GM18499 (cell line): Measurements from ENCODE around the gene SLC34A1.
"Not testable (repeated sequence)": the region's sequence is repeated elsewhere in the genome, so short reads cannot be mapped to it uniquely, and the experiment has no call there.

ENCODE experiments used
- ATAC-seq: cut with Tn5 transposase; IDR thresholded peaks from one replicate; pipeline ENCODE4 v1.9.1; 2021; ENCODE audit warnings: moderate number of reproducible peaks; ENCODE audit not compliant: insufficient read depth, unreplicated experiment

The SLC34A1 gene

DNA sequence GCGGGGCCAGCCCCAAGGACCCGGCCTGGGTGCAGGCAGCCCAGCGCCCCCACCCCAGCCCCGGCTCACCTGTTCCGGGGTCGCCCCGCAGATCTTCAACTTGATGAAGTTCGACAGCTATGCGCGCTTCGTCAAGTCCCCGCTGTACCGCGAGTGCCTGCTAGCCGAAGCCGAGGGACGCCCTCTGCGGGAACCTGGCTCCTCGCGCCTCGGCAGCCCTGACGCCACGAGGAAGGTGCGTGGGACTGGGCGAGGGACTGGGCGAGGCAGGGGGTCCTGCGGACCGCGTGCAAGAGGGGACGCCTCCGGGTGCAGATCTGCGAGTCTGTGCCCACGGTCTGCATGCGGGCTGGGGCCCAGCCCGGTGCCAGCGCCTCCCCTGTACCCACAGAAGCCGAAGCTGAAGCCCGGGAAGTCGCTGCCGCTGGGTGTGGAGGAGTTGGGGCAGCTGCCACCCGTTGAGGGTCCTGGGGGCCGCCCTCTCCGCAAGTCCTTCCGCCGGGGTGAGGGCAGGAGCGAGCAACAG is 16.8 kb upstream of the SLC34A1 start:
- ATAC-seq, result no peak

DNA sequence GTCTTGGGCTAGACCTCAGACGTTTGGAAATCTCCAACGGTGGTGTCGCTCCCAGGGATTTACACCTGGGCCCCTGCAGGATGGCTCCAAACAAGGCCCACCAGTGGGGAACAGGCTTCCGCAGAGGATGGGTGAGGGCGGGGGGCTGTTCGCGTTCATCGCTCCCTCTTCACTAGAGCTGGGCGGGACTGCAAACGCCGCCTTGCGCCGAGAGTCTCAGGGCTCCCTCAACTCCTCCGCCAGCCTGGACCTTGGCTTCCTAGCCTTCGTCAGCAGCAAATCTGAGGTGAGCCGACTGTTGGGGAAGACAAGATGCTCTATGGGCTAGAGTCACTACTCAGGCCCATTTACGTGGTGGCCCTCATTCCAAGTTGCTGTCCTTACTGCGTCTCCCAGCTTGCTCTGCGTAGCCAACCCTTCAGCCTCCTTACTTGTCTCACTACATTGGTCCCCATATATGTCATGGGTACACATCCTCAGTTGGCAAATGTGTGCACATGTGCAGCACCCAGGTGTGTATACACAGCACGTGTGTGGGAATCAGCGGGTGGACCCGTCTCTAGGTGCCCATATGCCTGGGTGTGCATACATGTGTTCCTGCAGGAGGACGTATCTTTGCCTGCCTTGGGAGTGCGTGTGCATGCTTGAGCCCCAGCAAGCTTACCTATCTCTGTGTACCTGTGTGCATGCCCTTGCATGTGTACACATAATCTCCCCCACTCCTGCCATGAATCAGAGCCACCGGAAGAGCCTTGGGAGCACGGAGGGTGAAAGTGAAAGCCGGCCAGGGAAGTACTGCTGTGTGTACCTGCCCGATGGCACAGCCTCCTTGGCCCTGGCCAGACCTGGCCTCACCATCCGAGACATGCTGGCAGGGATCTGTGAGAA is 16.0 kb upstream of the SLC34A1 start:
- ATAC-seq, result no peak

DNA sequence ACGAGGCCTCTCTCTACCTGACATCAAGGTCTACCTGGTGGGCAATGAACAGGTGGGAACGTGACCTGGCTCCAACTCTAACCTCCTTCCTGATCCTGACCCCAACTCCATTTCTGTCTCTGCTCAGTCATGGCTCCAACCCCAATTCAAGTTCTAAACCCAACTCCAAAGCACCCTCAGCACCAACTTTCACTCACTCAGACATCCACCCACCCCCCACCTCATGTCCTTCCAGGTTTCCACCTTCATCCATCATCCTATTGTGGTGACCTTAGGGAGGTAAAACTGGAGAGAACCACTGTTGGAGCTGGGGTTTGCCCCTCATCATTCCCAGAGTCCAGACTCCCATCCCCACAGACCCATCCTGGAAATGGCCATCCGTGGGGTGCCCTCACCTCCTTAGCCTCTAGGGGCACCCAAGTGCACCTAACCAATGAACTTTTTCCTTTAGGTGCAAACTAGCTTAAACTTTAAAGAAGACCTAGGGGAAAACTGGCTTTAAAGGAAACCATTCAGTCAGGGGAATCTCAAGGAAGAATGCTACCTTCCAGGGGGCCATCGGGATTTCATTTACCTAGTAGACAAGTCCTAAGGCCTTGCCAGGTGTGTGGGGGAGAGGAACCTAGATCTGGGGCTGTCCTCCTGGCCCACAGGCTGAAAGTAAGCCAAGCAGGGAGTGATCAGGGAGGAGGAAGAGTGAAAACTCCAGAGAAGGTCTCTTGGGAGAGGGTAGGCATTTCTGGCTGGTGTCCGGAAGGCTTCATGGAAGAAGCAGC is 15.2 kb upstream of the SLC34A1 start:
- no peak for ATAC-seq

DNA sequence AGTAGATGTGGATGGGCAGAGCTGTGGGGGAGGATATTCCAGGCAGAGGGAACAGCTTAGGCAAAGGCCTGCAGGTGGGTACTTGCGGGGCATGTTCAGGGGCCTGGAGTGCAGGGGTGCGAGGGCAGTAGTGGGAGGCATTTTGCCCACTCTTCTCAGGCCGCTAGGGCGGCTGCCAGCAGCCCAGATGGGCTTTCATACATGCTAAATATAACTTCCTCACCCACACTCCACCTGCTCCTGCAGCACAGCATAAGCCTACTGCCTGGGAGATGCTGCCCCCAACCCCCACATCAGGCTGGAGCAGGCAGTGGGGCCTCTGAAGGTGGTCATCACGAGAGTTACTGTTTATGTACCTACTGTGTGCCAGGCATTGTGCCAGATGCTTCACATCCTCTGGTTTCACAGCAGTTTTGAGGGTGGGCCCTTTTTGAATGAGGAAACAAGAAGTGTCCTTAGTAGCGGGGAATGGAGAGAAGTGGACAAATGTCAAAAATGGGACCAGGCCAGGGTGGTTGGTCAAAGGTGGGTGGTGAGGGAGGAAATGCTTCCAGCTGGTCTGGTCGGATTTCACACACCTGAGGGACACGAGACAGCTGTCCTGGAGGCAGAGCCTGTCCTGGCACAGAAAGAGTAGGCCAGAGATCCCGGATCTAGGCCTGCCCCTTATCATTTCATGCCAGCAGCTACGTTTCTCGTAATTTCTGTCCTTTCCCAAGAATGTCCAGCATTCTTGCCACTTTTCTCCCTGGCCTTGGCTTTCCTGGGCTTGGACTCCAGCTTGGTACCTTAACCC is 14.4 kb upstream of the SLC34A1 start:
- ATAC-seq, result no peak

DNA sequence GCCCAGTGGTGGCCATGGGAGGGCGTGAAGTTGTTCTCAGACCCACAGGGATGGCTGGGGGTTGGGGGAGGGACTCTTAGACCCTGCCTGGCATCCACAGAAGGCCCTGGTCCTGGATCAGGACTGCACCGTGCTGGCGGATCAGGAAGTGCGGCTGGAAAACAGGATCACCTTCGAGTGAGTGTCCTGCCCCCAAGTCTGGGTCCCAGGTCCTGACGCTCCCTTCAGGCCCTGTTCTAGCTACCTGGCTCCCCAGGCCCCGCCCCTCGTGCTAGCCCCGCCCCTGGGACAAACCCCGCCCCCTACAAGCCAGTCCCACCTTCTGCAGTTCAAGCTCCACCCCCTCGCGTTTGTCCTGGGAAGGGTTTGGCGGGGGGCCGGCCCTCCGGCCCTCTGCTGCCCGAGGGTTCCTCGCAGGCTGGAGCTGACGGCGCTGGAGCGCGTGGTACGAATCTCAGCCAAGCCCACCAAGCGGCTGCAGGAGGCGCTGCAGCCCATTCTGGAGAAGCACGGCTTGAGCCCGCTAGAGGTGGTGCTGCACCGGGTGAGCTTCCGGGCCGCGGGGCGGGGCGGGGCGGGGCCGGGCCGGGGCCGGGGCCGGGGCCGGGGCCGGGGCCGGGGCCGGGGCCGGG is 13.6 kb upstream of the SLC34A1 start:
- no peak for ATAC-seq

DNA sequence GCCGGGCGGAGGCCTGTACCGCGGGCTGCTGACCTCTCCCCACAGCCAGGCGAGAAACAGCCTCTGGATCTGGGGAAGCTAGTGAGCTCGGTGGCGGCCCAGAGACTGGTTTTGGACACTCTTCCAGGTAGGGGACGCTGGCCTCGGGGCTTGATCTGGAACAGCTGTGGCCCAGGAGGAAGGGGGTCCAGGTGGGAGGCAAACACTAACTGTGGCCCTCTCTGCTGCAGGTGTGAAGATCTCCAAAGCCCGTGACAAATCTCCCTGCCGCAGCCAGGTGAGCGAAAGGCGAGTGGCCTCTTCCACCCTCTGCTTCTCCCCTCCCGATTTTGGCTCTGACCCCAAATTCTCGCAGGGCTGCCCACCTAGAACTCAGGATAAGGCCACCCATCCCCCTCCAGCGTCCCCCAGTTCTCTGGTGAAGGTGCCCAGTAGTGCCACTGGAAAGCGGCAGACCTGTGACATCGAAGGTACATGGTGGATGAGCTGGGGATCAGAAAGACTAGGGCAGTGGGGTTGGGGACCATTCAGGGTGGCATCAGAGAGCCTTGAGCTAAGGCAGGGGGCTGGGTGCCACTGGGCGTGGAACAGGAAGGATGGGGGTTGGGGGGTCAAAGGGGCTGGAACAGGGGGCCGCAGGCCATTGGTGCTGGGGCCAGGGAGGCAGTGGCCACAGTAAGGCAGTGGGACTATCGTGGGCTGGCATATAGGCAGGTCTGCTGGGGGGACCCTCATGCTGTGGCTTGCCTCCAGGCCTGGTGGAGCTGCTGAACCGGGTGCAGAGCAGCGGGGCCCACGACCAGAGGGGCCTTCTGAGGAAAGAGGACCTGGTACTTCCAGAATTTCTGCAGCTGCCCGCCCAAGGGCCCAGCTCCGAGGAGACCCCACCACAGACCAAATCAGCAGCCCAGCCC is 12.9 kb upstream of the SLC34A1 start:
- ATAC-seq, result no peak

DNA sequence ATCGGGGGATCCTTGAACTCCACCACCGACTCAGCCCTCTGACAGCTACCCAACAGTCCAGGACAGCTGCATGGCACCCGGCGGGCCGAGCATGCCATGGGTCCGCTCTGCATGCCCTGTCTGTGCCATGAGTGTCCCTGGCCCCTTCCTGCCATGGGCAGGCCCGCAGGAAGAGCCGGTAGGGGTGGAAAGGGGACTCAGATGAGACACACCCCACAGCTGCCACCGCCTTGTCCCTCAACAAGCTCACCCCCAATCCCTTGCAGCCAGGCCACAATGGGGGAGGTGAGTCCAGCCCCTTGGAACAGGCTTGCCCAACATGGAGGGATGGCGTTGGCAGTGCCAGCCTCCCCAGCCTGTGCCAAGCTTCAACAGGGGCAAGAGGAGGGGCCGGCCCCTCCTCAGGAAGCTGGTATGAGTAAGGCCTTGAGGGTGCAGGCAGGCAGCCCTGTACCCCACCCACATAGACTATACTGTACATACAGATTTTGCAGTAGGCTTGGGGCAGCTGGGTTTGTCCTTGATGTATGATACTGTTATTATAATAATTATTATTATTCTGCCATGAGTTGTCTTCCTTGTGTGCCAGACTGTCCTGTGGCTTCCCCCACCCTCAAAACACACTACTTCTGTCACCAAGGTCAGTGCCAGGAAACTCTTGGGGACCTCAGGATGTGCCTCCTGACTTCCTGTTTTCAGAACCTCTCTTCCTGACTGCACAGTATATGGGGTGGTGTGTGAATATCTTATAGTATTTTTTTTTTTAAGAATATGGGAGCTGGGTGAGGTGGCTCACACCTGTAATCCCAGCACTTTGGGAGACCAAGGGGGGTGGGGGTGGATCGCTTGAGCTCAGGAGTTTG is 12.0 kb upstream of the SLC34A1 start:
- ATAC-seq, result no peak

DNA sequence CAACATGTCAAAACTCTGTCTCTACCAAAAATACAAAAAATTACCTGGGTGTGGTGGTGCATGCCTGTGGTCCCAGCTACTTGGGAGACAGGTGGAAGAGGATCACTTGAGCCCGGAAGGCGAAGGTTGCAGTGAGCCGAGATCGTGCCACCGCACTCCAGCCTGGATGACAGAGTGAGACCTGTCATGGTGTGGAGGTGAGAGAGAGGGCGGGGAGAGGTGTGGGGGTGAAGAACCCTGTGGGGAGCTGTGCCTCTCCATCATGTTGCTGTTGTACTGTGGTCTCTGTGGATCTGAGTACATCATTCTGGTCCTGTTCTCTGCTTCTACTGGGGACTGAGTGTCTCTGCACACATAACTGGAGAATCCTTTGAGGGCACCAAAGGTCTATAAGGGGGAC is 11.3 kb upstream of the SLC34A1 start:
- no peak for ATAC-seq

DNA sequence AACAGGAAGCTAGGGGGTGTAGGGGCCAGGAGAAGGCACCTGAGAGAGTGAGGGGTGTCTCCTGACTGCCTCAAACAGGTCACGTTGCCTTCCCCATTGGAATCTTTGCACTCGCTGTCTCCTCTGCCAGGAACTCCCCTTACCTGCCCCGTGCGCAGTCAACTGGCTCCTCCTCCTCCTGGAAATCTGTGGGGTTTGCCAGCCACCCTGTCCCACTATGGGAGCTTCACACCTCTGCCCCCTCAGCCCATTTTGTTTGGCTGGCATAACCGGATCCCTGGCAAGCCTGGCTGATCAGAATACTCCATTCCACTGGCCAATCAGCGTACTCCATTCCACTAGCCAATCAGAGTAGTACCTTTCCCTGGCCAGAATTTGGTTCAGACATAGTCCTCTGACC is 10.4 kb upstream of the SLC34A1 start:
- no peak for ATAC-seq

DNA sequence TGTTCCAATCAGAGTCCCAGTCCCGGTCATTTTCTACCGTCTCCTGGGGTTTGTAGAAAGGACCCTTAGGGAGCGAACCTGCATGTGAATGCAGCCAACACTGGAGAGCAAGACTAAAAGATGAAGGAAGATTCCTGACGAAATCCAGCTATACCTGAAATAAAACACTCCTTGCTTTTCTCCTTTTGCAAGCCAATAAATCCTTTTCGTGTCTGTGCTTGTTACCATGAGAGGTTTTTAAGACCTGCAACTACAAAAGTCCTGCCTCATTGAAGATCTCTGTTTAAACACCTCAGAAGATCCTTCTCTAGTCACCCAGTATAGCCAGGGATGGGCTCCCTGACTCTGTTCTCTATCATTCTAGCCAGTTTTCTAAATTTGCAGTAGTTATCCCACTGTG is 10.0 kb upstream of the SLC34A1 start:
- no peak for ATAC-seq

DNA sequence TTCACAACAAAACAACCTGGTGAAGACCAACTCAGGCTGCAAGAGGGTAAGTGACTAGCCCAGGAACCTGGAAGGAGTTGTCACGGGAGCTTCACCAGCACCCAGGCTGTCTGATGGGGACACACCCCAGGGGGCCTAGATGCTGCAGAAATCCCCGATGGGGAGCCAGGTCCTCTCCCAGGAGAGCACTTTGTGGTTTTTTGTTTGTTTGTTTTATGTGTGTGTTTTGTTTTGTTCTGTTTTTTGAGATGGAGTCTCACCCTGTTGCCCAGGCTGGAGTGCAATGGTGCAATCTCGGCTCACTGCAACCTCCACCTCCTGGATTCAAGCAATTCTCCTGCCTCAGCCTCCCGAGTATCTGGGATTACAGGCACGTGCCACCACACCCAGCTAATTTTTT is 8.7 kb upstream of the SLC34A1 start:
- not testable (repeated sequence) for ATAC-seq

DNA sequence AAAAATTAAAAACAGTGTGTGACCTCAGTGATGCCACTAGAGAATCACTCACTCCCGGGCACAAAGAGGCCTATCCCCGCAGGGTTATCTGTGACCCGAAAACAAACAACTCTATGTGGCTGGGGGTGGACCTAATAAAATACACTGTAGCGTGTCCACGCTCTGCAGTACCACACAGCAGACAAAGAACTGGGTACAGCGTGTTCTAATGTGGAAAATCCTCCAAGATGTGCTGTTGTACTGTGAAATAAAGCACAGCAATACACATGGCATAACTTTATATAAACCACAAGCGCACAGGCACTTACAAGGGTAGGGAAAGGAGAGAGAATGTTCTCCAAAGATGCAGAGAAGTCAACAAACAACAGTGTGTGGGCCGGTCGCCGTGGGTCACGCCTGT is 8.1 kb upstream of the SLC34A1 start:
- no peak for ATAC-seq

DNA sequence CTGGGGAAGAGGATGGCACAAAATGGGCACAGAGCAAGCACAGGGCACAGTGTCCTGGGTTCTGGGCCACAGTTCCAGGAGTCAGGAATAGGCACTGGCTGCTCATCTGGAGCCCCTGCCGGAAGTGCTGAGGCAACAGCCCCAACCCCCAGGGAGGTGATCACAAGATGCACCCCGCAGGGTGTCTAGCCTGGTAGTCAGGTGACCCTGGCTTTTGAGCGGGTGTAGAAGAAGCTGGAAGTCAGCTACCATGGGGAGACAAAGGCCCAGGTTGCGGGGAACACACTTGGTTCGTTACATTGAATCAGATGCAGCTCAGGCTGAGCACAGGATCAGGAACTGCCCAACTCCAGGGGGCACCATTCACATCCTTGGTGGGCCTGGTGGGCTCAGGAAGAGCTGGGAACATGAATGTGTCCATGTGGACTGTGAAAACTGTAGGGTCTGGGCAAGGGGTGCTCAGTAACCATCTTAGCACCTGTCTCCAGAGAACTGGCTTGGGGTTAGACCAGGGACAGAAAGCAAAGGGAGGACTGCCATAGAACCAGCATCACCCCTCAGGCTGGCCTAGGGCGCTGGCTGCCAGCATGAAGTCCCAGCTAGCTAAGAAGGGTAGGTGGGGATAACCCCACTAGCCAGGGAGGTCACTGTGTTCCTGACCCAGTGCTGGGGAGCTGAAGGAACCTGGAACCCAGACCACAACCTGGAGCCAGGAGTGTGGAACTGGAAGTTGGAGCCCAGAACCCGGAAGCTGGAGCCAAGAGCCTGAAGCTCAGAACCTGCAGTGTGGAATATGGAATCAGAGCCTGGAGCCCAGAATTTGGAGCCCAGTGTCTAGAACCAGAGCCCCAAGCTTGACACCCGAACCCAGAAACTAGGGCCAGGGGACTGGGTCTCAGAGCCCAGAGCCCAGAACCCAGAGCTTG is 6.1 kb upstream of the SLC34A1 start:
- ATAC-seq, result no peak

DNA sequence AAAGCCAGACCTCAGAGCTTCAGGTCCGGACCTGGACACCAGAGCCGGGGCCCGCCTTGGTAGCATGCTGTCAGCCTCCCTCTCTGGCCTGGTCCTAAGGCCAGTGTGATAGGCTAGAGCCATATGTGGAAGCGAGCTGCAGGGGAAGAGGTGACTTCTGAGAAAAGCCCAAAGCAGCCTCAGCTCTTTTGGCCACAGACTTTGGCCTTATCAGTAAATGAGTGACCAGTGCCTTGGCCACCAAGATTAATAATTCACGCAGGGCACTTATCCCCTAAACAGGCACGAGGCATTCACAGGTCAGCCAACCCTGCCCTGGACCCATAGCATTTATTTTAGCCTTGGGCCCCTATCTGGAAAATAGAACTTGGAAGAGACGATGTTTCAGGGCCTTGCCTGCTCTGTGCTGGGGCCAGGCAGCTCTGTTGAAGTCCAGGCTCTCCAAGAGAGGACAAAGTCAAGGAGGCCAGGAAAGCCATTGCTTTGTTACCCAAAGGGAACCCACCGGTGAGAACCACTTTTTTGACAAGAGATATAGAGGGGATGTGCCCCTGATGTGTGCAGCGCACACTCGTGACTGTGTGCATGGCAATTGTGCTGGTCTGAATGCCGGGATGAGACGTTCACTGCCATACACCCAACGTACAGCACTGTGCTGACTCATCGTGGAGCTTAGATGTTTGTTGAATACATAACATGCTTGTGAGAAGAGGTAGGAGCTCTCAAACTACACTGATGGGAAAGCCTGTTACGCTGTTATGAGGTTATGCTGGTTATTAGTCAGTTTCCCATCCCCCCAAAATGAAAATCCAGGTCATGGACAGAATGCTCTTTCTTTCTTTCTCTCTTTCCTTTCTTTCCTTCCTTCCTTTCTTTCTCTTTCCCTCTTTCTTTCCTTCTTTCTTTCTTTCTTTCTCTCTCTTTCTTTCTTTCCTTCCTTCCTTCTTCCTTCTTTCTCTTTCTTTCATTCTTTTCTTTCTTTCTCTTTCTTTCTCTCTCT is 5.0 kb upstream of the SLC34A1 start:
- ATAC-seq, result no peak

DNA sequence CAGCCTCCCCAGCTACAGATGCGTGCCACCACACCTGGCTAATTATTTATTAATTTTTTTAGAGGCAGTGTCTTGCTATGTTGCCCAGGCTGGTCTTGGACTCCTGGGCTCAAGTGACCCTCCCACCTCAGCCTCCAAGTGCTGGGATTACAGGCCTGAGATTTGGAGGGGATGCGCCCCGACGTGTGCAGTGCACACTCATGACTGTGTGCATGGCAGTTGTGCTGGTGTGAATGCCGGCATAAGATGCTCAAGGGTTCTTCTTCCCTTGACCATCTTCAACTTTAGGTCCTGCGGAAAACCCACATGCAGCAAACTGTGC is 3.5 kb upstream of the SLC34A1 start:
- no peak for ATAC-seq

DNA sequence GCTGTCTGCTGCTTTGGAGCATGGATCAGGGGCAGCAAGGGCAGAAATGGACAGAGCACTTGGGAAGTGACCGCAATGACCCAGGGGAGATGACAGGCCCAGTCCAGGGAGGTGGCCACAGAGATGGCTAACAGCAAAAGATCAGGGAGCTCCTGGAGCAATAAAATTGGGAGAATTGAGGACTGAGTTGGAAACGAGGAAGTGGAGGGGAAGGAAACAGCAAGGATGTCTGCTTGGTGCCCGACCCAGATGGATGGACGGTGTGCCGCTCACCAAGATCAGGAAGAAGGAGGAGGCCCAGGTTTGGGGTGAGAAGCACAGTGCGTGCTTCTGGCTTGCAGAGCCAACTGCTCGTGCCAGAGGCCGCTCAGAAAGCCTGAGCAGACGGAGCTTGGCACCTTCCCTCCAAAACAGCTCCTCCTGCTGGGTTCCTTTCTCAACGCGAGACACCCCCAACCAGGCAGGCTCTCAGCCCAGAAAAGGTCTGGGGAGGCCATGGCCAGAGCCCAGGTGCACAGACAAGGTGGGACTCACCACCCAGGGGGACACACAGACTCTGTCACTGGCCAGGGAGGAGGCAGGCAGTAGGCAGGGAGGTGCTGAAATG is 1.7 kb upstream of the SLC34A1 start:
- ATAC-seq, result no peak
